H9 (cell line): ENCODE data around the gene TMEM35B. TPM values are rescaled to one million over a fixed set of nuclear protein-coding genes. Genes with fewer than 3 reads are reported as not detected.

ENCODE experiments used
- DNase-seq: peaks from one replicate; pipeline ENCODE4 v3.0.0-alpha.2; 2017
- H2AFZ ChIP-seq: one replicate; pipeline ENCODE4 v1.6.1; 2013; ENCODE audit warnings: mild to moderate bottlenecking, low read length, control low read depth, moderate library complexity
- H2AK5ac ChIP-seq: 2 replicates; pipeline ENCODE4 v1.6.1; 2013; ENCODE audit warnings: low read length, control low read depth, mixed read lengths; ENCODE audit not compliant: insufficient read length
- H2BK120ac ChIP-seq: one replicate; pipeline ENCODE4 v1.6.1; 2013; ENCODE audit warnings: low read depth, mild to moderate bottlenecking, low read length, control low read depth, inconsistent platforms; ENCODE audit not compliant: poor library complexity, severe bottlenecking
- H2BK12ac ChIP-seq: 2 replicates; pipeline ENCODE4 v1.6.1; 2013; ENCODE audit warnings: low read length, control low read depth, mixed read lengths, low read depth; ENCODE audit not compliant: insufficient read length
- H2BK15ac ChIP-seq: 2 replicates; pipeline ENCODE4 v1.6.1; 2013; ENCODE audit warnings: low read depth, low read length, control low read depth
- H2BK20ac ChIP-seq: one replicate; pipeline ENCODE4 v1.6.1; 2013; ENCODE audit warnings: low read depth, mild to moderate bottlenecking, low read length, control low read depth, inconsistent platforms; ENCODE audit not compliant: poor library complexity, severe bottlenecking
- H2BK5ac ChIP-seq: 2 replicates; pipeline ENCODE4 v1.6.1; 2013; ENCODE audit warnings: low read length, control low read depth, mixed read lengths; ENCODE audit not compliant: insufficient read length
- H3K14ac ChIP-seq: 2 replicates; pipeline ENCODE4 v1.6.1; 2013; ENCODE audit warnings: low read length, control low read depth; ENCODE audit not compliant: insufficient read depth
- H3K18ac ChIP-seq: 2 replicates; pipeline ENCODE4 v1.6.1; 2013; ENCODE audit warnings: low read depth, mild to moderate bottlenecking, mixed read lengths, low read length, control low read depth; ENCODE audit not compliant: insufficient read length
- H3K23ac ChIP-seq: 2 replicates; pipeline ENCODE4 v1.6.1; 2013; ENCODE audit warnings: low read length, control low read depth, mixed read lengths, low read depth; ENCODE audit not compliant: insufficient read length
- H3K23me2 ChIP-seq: 2 replicates; pipeline ENCODE4 v1.6.1; 2013; ENCODE audit warnings: low read depth, mild to moderate bottlenecking, mixed read lengths, low read length, control low read depth; ENCODE audit not compliant: insufficient read length, poor library complexity, severe bottlenecking
- H3K27ac ChIP-seq: 2 replicates; pipeline ENCODE4 v1.5.1; 2013; ENCODE audit warnings: low read length, control low read depth, mixed read lengths, low read depth; ENCODE audit not compliant: insufficient read length
- H3K27me3 ChIP-seq: 2 replicates; pipeline ENCODE4 v1.6.1; 2013; ENCODE audit warnings: low read length, control low read depth, inconsistent platforms; ENCODE audit not compliant: insufficient read depth
- H3K4ac ChIP-seq: 2 replicates; pipeline ENCODE4 v1.6.1; 2013; ENCODE audit warnings: low read depth, mild to moderate bottlenecking, control low read depth, inconsistent platforms, low read length, moderate library complexity
- H3K4me1 ChIP-seq: 2 replicates; pipeline ENCODE4 v1.6.1; 2013; ENCODE audit warnings: low read length, control low read depth, inconsistent platforms; ENCODE audit not compliant: insufficient read depth
- H3K4me2 ChIP-seq: 2 replicates; pipeline ENCODE4 v1.6.1; 2013; ENCODE audit warnings: low read length, control low read depth, mixed read lengths; ENCODE audit not compliant: insufficient read length, insufficient read depth
- H3K56ac ChIP-seq: 2 replicates; pipeline ENCODE4 v1.6.1; 2013; ENCODE audit warnings: low read depth, mild to moderate bottlenecking, mixed read lengths, low read length, control low read depth; ENCODE audit not compliant: insufficient read length
- H3K79me1 ChIP-seq: 2 replicates; pipeline ENCODE4 v1.6.1; 2013; ENCODE audit warnings: low read depth, mild to moderate bottlenecking, moderate library complexity, low read length, control low read depth, inconsistent platforms; ENCODE audit not compliant: insufficient read depth, poor library complexity, severe bottlenecking
- H3K79me2 ChIP-seq: 2 replicates; pipeline ENCODE4 v1.6.1; 2013; ENCODE audit warnings: low read length, control low read depth, inconsistent platforms; ENCODE audit not compliant: insufficient read depth
- H3K9ac ChIP-seq: 2 replicates; pipeline ENCODE4 v1.6.1; 2013; ENCODE audit warnings: low read length, control low read depth, mixed read lengths; ENCODE audit not compliant: insufficient read length; ENCODE audit errors: extremely low read depth
- H3K9me3 ChIP-seq: one replicate; pipeline ENCODE4 v1.6.1; 2013; ENCODE audit warnings: low read depth, low read length, inconsistent platforms; ENCODE audit not compliant: control insufficient read depth
- H3T11ph ChIP-seq: one replicate; pipeline ENCODE4 v1.6.1; 2013; ENCODE audit warnings: mild to moderate bottlenecking, low read length, control low read depth, inconsistent platforms
- H4K20me1 ChIP-seq: one replicate; pipeline ENCODE4 v1.6.1; 2013; ENCODE audit not compliant: control insufficient read depth, insufficient read length, insufficient read depth
- H4K5ac ChIP-seq: 2 replicates; pipeline ENCODE4 v1.6.1; 2013; ENCODE audit warnings: low read depth, mild to moderate bottlenecking, mixed read lengths, low read length, control low read depth; ENCODE audit not compliant: insufficient read length
- H4K8ac ChIP-seq: replicated peaks from 2 replicates; pipeline ENCODE4 v1.6.1; 2013; ENCODE audit warnings: low read length, control low read depth, mixed read lengths, low read depth; ENCODE audit not compliant: insufficient read length
- H4K91ac ChIP-seq: 2 replicates; pipeline ENCODE4 v1.6.1; 2013; ENCODE audit warnings: low read depth, mild to moderate bottlenecking, moderate library complexity, mixed read lengths, low read length, control low read depth; ENCODE audit not compliant: insufficient read length
- H3K27ac Mint-ChIP-seq, 3 experiments: 2 replicates in 2 of 3; 3 replicates in 1 of 3; pipeline ENCODE4 v1.8.0; 2020 to 2021; ENCODE audit warnings: mixed read lengths in 3 of 3, mild to moderate bottlenecking in 1 of 3, moderate library complexity in 1 of 3
- H3K27me3 Mint-ChIP-seq: 2 replicates; pipeline ENCODE4 v1.8.0; 2021; ENCODE audit warnings: low read depth, mild to moderate bottlenecking, moderate library complexity, mixed read lengths
- H3K36me3 Mint-ChIP-seq, 3 experiments: 2 replicates in 2 of 3; 3 replicates in 1 of 3; pipeline ENCODE4 v1.8.0; 2020 to 2021; ENCODE audit warnings: low read depth in 3 of 3, mixed read lengths in 3 of 3; ENCODE audit not compliant: insufficient read depth in 1 of 3
- H3K4me1 Mint-ChIP-seq, 2 experiments: 2 replicates each; pipeline ENCODE4 v1.8.0; 2020; ENCODE audit warnings: mixed read lengths in 2 of 2
- H3K4me3 Mint-ChIP-seq, 2 experiments: 2 replicates in 1 of 2; 3 replicates in 1 of 2; pipeline ENCODE4 v1.8.0; 2020 to 2021; ENCODE audit warnings: mild to moderate bottlenecking in 2 of 2, mixed read lengths in 2 of 2, moderate library complexity in 1 of 2
- H3K9me3 Mint-ChIP-seq, 2 experiments: 2 replicates in 1 of 2; 3 replicates in 1 of 2; pipeline ENCODE4 v1.8.0; 2020; ENCODE audit warnings: mild to moderate bottlenecking in 2 of 2, mixed read lengths in 2 of 2, moderate library complexity in 1 of 2
- CTCF ChIP-seq: fragments of 200-600 bp; sonication (generic); conservative IDR thresholded peaks from 3 replicates; pipeline ENCODE4 v1.8.0; 2021; ENCODE audit warnings: antibody characterized with exemption, mild to moderate bottlenecking
- WGBS: extraction: QIAGEN DNeasy Blood & Tissue Kit; methylation state at CpG from one replicate; pipeline ENCODE4 v1.1.7; 2013; ENCODE audit warnings: missing lambda C conversion rate, low lambda C conversion rate, mixed read lengths; ENCODE audit not compliant: insufficient read length; ENCODE audit errors: extremely low coverage; 5-methylcytosine and 5-hydroxymethylcytosine counted together
- total RNA-seq: library from RNA; stranded (reverse); gene quantifications from 2 replicates; pipeline ENCODE4 v1.2.1, GENCODE V29; 2021

TMEM35B gene
- total RNA-seq, 1 experiment from 2014 or later: 7.7 TPM

- no peak overlapping the region for H3K23ac ChIP-seq
- H2AFZ ChIP-seq: no peak overlapping the region
- peaks cover 4% of the 10 kb centered on the region for H3K23me2 ChIP-seq
- no peak overlapping the region for H4K5ac ChIP-seq
- no peak overlapping the region for H2BK20ac ChIP-seq
- H3K27ac ChIP-seq: no peak overlapping the region
- no peak overlapping the region for H2AK5ac ChIP-seq
- H3K9ac ChIP-seq: no peak overlapping the region
- H2BK5ac ChIP-seq: no peak overlapping the region
- H3K56ac ChIP-seq: no peak overlapping the region
- no peak for DNase-seq
- peak overlapping the region; percentile 89 to 97 for H3K4me3 Mint-ChIP-seq
- H3K79me1 ChIP-seq: no peaks in the 10 kb centered on the region
- no peak overlapping the region for H4K91ac ChIP-seq
- no peak overlapping the region for H2BK12ac ChIP-seq
- no peaks in the 10 kb centered on the region for H3K9me3 Mint-ChIP-seq
- H3K36me3 Mint-ChIP-seq: no peaks in the 10 kb centered on the region; a peak in 1 of 7 replicates
- no peak overlapping the region for H2BK120ac ChIP-seq
- no peaks in the 10 kb centered on the region for H3K27me3 Mint-ChIP-seq
- no CpG with 5 or more reads among the region's 4 CpGs for WGBS
- no peak for TF ChIP-seq CTCF
- H3K4me1 Mint-ChIP-seq: peaks cover 11 to 12% of the 10 kb centered on the region in 2 experiments
- H3K9me3 ChIP-seq: no peaks in the 10 kb centered on the region
- H3K27me3 ChIP-seq: no peaks in the 10 kb centered on the region
- H3K79me2 ChIP-seq: no peaks in the 10 kb centered on the region
- no peak overlapping the region for H4K8ac ChIP-seq
- H2BK15ac ChIP-seq: no peak overlapping the region
- no peak overlapping the region for H3K4ac ChIP-seq
- 0 out of 2 replicates have a peak, but pooled peaks cover 3% of the 10 kb centered on the region for H3K4me1 ChIP-seq
- no peaks in the 10 kb centered on the region for H4K20me1 ChIP-seq
- no peak overlapping the region for H3K14ac ChIP-seq
- 0 out of 7 replicates have a peak overlapping the region, but pooled peaks of 1 of the 3 experiments have one; percentile 86 for H3K27ac Mint-ChIP-seq
- H3K4me2 ChIP-seq: peak overlapping the region; percentile 78
- no peak overlapping the region for H3K18ac ChIP-seq
- H3T11ph ChIP-seq: no peak overlapping the region
Measured at GRCh38 chr1:34983700-34984355, 1.3 kb downstream of the TMEM35B start.
